HG03025 (cell line): ENCODE data around the gene TNFRSF18.
"Not testable (repeated sequence)": the region's sequence is repeated elsewhere in the genome, so short reads cannot be mapped to it uniquely, and the experiment has no call there.

ENCODE experiments used
- ATAC-seq: cut with Tn5 transposase; IDR thresholded peaks from one replicate; pipeline ENCODE4 v1.9.1; 2021; ENCODE audit warnings: mild to moderate bottlenecking, moderate library complexity; ENCODE audit not compliant: unreplicated experiment, low FRiP score

Gene TNFRSF18

GRCh38 chr1:1199141-1199960 is 7.0 kb downstream of the TNFRSF18 start:
- no peak for ATAC-seq

- ATAC-seq = no peak
Observed at GRCh38 chr1:1198423-1199140, 7.8 kb downstream of the TNFRSF18 start.

DNA sequence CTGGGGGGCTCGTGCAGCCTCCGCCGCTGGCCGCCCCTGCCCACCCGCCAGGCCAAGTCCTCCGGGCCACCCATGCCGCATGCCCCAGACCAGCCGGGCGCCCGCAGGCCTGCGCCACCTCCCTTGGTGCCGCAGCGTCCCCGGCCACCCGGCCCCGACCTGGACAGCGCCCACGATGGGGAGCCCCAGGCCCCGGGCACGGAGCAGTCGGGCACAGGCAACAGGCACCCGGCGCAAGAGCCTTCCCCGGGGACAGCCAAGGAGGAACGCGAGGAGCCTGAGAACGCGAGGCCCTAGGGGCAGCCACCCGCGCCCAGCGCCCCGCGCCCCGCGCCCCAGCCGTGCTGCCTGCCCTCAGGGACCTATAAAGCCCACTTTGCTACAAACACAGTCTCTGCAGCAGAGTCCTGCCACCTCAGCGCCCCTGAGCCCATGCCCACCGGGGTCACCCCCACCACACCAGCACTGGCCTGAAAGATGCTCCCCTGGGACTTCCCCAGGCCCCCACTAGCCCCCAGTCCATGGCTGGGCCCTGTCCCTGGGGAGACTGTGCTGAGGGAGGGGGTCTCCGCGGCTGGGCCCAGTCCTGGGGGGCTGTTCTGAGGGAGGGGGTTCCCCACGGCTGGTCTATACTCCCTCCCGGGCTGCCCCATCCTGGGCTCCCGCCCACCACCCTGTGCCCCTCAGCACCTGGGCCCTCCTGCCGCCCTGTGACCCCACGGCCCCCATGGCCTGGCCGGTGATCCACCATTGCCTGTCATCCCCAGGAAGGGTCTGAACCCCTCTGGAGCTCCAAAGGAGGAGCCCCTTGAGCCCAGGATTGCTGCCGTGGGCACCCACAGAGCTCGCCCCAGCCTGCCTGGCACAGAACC is 8.6 kb downstream of the TNFRSF18 start:
- ATAC-seq = no peak

DNA sequence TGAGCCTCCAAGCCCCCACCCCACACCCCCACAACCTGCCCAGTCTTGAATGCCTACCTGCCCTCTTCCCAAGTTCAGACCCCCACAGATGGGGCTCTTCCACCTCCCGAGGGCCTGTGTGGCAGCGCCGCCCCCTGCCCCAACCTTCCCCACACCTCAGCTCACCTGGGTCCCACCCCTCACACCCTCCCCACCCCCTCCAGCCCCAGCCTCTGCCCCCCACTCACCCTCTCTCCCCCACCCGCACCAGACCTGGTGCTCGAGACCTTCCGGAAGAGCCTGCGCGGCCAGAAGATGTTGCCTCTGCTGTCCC is 9.2 kb downstream of the TNFRSF18 start:
- no peak for ATAC-seq

DNA sequence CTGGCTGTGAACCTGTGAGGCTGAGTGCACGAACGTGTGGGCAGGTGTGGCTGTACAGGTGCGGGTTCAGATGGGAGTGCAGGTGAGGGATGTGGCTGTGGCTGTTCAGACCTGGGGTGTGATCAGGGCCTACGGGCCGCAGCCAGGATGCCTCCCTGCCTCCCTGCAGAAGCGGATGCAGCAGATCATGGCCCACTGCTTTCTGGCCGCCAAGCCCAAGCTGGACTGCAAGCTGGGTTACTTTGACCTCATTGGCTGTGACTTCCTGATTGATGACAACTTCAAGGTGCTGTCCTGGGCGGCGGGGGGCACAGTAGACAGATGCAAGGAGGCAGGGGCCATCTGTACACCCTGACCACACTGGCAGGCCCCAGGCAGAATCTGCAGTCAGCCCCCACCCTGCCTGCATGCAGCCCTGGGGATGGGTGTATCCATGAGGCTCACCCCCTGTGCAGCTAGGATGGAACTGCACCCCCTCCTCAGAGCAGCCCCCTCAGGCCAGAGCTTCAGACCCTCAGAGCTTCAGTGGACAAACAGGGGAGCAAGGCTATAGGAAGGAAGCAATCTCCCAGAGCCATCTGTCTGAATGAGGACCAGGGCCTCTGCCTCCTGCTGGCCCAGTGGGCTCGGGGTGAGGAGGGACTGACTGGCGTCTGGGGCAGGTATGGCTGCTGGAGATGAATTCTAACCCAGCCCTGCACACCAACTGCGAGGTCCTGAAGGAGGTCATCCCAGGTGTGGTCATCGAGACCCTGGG is 9.8 kb downstream of the TNFRSF18 start:
- no peak for ATAC-seq

DNA sequence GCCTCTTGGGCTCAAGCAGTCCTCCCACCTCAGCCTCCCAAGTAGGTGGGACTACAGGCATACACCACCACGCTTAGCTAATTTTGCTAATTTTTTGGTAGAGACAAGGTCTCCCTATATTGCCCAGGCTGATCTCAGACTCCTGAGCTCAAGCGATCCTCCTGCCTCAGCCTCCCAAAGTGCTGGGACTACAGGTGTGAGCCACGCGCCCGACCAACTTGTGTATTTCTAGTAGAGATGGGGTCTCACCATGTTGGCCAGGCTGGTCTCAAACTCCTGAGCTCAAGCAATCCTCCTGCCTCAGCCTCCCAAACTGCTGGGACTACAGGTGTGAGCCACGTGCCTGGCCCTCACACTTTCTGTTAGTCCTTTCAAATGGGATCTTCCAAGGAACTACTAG is 10.7 kb downstream of the TNFRSF18 start:
- ATAC-seq = not testable (repeated sequence)

- ATAC-seq = no peak
Observed at GRCh38 chr1:1194723-1195122, 11.7 kb downstream of the TNFRSF18 start.

GRCh38 chr1:1191734-1192133 is 14.7 kb downstream of the TNFRSF18 start:
- ATAC-seq = no peak

DNA sequence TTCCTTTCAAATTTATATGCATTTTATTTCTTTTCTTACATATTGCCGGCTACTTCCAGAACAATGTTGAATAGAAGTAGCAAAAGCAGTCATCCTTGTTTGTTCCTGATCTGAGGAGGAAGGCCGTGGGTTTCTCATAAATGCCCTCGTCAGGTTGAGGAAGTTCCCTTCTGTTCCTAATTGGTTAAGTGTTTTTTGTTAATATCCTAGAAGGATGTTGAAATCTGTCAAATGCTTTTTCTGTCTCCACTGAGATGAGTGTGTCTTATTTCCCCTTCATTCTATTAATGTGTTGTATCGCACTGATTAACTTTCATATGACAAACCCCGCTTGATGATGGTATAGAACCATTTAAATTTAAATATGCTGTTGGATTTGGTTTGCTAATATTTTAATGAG is 17.3 kb downstream of the TNFRSF18 start:
- no peak for ATAC-seq

- ATAC-seq = no peak
Observed at GRCh38 chr1:1187938-1188337, 18.5 kb downstream of the TNFRSF18 start.

DNA sequence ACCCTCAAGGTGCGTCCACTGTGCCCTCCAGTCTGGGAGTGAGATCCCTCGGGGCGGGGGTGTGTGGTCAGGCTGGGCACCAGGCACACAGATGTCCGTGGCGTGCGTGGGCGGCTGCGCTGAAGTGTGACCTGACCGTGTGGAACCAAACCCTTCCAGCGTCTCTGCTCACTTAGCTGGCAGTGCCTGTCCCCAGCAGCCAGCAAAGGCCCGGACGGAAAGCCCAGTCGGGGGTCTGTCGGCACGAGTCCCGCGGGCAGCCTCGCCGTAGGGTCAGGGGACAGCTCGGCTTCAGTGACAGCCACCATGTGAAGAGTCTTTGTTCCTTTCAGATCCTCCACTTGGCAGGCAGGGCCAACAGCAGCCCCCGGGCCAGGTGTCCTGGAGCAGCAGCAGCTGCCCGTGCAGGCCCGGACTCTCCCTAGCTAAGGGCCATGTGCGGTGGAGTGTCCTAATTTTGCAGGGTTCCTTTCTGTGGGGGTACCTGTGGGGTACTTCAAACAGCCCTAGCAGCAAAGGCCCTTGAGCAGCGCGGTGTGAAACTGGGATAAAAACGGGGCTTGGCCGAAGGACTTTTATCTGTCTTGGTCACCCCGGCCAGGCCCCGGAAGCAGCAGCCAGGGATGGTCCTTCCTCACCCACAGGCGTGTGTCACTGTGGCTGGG is 21.2 kb downstream of the TNFRSF18 start:
- ATAC-seq = no peak

DNA sequence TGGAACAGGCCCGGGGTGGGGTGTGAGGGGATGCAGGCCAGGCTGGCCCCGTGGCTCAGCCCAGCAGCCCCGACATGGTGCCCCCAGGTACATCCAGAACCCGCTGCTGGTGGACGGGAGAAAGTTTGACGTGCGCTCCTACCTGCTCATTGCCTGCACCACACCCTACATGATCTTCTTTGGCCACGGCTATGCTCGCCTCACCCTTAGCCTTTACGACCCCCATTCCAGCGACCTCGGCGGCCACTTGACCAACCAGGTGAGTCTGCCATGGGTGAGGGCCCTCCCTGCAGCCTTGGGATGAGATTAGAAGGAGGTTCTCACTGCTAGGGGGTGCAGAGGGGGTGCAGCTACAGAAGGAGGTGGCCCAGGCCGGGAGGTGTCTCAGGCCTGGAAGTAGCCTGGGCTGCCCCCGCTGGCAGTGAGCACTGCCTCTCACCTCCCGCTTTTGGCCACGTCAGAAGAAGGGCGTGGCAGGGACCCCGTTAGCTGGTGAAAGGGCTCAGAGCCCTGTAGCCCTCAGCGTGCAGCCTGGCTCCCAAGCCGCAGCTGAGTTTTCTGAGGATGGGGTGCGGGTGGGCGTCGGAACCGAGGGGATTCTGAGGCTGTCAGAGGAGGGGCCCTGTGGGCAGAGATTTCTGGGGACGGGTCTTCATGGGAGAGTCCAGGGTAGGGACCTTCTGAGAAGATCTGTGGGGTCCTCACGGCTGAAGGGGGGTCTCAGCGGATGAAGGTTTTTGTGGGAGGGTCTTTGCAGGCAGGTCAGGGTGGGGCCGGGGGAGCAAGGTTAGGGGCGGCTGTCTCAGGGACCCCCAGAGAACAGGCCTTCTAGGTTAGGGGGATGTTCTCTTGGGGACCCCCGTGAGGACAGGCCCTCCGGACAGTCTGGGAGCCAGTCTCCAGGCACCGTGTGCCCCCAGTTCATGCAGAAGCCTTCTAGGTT is 22.3 kb downstream of the TNFRSF18 start:
- no peak for ATAC-seq

DNA sequence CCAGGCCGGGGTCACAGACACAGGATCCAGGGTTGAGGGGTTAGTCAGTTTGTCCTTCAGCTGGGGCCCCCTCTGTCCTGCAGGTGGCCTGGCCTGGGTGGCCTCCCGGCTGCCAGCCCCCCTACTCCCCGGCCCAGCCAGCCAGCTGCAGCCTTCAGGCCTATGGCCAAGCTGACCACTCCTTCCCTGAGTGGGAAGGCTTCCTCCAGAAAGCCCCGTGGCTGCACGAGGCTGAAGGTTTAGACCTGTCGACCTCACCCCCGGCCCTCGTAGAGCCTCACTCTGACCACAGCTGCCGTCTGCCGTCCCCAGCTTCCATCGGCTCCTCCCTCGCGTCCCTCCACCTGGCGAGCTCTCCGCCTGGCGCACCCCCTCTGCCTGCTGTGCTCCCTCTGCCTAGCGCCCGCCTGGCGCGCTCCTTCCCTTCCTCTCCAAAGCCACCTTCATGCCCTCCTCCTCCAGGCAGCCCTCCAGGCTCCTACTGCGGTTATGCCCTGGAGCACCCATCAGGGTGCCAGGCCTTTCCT is 23.1 kb downstream of the TNFRSF18 start:
- ATAC-seq = no peak

DNA sequence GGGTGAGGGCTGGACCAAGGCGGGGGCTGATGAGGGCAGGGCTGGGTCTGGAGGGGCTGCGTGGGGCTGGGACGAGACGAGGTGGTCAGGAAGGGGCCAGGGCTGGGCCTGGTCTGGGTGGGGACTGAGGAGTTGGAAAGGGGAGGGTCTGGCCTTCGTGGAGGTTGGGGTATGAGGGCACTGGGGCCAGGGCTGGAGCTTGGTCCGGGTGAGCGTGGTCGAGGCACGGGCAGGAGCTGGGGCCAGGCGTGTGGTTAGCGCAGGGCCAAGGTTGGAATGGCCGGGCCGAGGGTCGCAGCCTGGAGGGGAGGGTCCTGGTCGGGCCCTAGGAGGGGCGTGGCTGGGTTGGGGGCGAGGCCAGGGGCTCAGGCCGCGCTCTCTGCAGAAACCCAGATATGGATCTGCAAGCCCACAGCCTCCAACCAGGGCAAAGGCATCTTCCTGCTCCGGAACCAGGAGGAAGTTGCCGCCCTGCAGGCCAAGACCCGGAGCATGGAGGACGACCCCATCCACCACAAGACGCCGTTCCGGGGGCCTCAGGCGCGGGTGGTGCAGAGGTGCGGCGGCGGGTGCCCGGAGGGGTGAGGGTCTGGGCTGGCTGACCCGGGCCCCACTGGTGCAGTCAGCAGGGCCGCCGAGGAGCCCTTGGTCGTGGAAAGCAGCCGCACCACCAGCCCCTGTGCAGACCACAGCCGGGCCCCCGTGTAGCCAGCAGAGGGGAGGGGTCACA is 23.7 kb downstream of the TNFRSF18 start:
- no peak for ATAC-seq

- no peak for ATAC-seq
Observed at GRCh38 chr1:1181938-1182410, 24.4 kb downstream of the TNFRSF18 start.

DNA sequence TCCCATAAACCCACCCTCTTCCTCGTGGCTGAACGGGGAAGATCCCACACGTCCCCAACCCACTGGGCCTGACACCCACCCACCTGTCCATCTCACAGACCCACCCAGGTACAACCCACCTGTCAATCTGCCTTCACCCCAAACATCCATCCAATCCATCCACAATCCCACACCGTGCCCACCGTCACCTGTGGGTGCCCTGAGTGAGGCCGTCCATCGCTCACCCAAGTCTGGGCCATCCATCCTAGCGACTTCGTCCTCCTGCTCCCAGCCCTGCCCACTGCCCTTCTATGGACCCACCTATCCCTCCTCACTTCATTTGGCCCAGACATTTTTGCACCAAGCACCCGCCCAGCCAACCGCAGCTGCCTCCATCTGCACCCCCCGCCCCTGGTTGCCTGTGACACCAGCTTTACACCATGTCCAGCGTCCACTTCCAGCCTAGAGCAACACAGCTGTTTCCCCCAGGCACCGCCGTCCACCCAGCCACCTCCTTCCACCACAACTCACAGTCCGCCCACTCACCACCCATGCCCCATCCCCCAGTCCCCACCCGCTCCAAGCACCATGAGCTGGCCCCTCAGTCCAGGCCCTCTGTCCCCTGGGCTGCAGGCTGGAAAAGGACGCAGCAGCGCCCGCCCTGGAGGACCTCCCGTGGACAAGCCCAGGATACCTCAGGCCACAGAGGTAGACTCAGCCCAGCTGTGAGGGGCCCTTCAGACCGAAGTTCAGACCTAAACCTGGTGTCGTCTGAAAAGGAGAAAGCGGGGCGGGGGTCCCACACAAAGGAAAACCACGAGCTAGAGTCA is 25.1 kb downstream of the TNFRSF18 start:
- no peak for ATAC-seq
